ENCODE results near the gene COPS7B.
A peak's percentile ranks its signal among the peaks of the same experiment; 100 is the strongest.
"Not testable (repeated sequence)": the region's sequence is repeated elsewhere in the genome, so short reads cannot be mapped to it uniquely, and the experiment has no call there.

The COPS7B gene

GRCh38 chr2:231786177-231786916 lies at the start of gene COPS7B:
Gene COPS7B, plus strand, starts transcription at chr2:231786445. Its CDS starts 2,126 bp downstream, at chr2:231788571.
- DNase-seq (ENCODE audit: low read depth, low spot score), result peak; percentile 93

GRCh38 chr2:231737761-231738160 lies 48.5 kb upstream of the COPS7B start:
- peak; percentile 15 for DNase-seq (ENCODE audit: low read depth, low spot score)

- no peak for DNase-seq (ENCODE audit: low read depth, low spot score)
These were observed 42.7 kb upstream of the COPS7B start for GRCh38 chr2:231743376-231744116.

- no peak for DNase-seq (ENCODE audit: low read depth, low spot score)
These were observed 40.8 kb upstream of the COPS7B start for GRCh38 chr2:231745303-231746038.

GRCh38 chr2:231748153-231748896 lies 37.9 kb upstream of the COPS7B start:
- DNase-seq (ENCODE audit: low read depth, low spot score), result not testable (repeated sequence)

GRCh38 chr2:231749016-231749415 lies 37.2 kb upstream of the COPS7B start:
- not testable (repeated sequence) for DNase-seq (ENCODE audit: low read depth, low spot score)

- DNase-seq (ENCODE audit: low read depth, low spot score), result no peak
These were observed 35.0 kb upstream of the COPS7B start for GRCh38 chr2:231751042-231751815.

GRCh38 chr2:231752061-231752460 lies 34.2 kb upstream of the COPS7B start:
- DNase-seq (ENCODE audit: low read depth, low spot score), result no peak

- no peak for DNase-seq (ENCODE audit: low read depth, low spot score)
These were observed 24.5 kb upstream of the COPS7B start for GRCh38 chr2:231761735-231762134.

- no peak for DNase-seq (ENCODE audit: low read depth, low spot score)
These were observed 22.1 kb upstream of the COPS7B start for GRCh38 chr2:231764124-231764523.

GRCh38 chr2:231764760-231765159 lies 21.5 kb upstream of the COPS7B start:
- peak; percentile 93 for DNase-seq (ENCODE audit: low read depth, low spot score)

- DNase-seq (ENCODE audit: low read depth, low spot score), result peak; percentile 15
These were observed 20.7 kb upstream of the COPS7B start for GRCh38 chr2:231765496-231765929.

GRCh38 chr2:231769170-231770136 lies 16.8 kb upstream of the COPS7B start:
- DNase-seq (ENCODE audit: low read depth, low spot score), result no peak

GRCh38 chr2:231780123-231780908 lies 5.9 kb upstream of the COPS7B start:
- DNase-seq (ENCODE audit: low read depth, low spot score), result peak; percentile 65

GRCh38 chr2:231780909-231781797 lies 5.1 kb upstream of the COPS7B start, which contains the start of gene PDE6D:
Gene PDE6D, minus strand, starts transcription at chr2:231781282. Its CDS starts 168 bp downstream, at chr2:231781114.
- DNase-seq (ENCODE audit: low read depth, low spot score), result peak; percentile 100

GRCh38 chr2:231781798-231782726 lies 4.2 kb upstream of the COPS7B start:
- DNase-seq (ENCODE audit: low read depth, low spot score), result peak; percentile 46
